ENCODE results near the gene EIPR1.
"Not testable (repeated sequence)": the region's sequence is repeated elsewhere in the genome, so short reads cannot be mapped to it uniquely, and the experiment has no call there.

EIPR1 gene

GRCh38 chr2:3203497-3204019, 174.1 kb downstream of the EIPR1 start:
- in situ Hi-C loops (cut with MboI; ENCODE audit: low sequenced_read_pairs, unreplicated experiment): no loop called here
- TF ChIP-seq CTCF (IDR thresholded peaks at IDR 0.05; ENCODE audit: borderline replicate concordance, control extremely low read depth, extremely low read depth, insufficient read depth, missing control alignments): no peak

GRCh38 chr2:3202926-3203325, 174.7 kb downstream of the EIPR1 start:
- in situ Hi-C loops (cut with MboI; ENCODE audit: low sequenced_read_pairs, unreplicated experiment): no loop called here
- no peak for TF ChIP-seq CTCF (IDR thresholded peaks at IDR 0.05; ENCODE audit: borderline replicate concordance, control extremely low read depth, extremely low read depth, insufficient read depth, missing control alignments)
- no peak for DNase-seq (ENCODE audit: low spot score)

More at GRCh38 chr2:3203497-3204019, 174.1 kb downstream of the EIPR1 start:
- DNase-seq (ENCODE audit: low spot score): no peak

- DNase-seq (ENCODE audit: low spot score): no peak
- in situ Hi-C loops (cut with MboI; ENCODE audit: low sequenced_read_pairs, unreplicated experiment): no loop called here
- no peak for TF ChIP-seq CTCF (IDR thresholded peaks at IDR 0.05; ENCODE audit: borderline replicate concordance, control extremely low read depth, extremely low read depth, insufficient read depth, missing control alignments)
Measured at GRCh38 chr2:3201281-3201680, 176.3 kb downstream of the EIPR1 start.

- no peak for DNase-seq (ENCODE audit: low spot score)
- no peak for TF ChIP-seq CTCF (IDR thresholded peaks at IDR 0.05; ENCODE audit: borderline replicate concordance, control extremely low read depth, extremely low read depth, insufficient read depth, missing control alignments)
- in situ Hi-C loops (cut with MboI; ENCODE audit: low sequenced_read_pairs, unreplicated experiment): no loop called here
Measured at GRCh38 chr2:3200420-3200939, 177.1 kb downstream of the EIPR1 start.

- in situ Hi-C loops (cut with MboI; ENCODE audit: low sequenced_read_pairs, unreplicated experiment): no loop called here
- DNase-seq (ENCODE audit: low spot score): no peak
- TF ChIP-seq CTCF (IDR thresholded peaks at IDR 0.05; ENCODE audit: borderline replicate concordance, control extremely low read depth, extremely low read depth, insufficient read depth, missing control alignments): no peak
Measured at GRCh38 chr2:3199627-3200345, 177.8 kb downstream of the EIPR1 start.

- in situ Hi-C loops (cut with MboI; ENCODE audit: low sequenced_read_pairs, unreplicated experiment); DNase-seq (ENCODE audit: low spot score): not testable (repeated sequence)
Measured at GRCh38 chr2:3198671-3199192, 178.9 kb downstream of the EIPR1 start.

- TF ChIP-seq CTCF (IDR thresholded peaks at IDR 0.05; ENCODE audit: borderline replicate concordance, control extremely low read depth, extremely low read depth, insufficient read depth, missing control alignments): no peak
- no peak for DNase-seq (ENCODE audit: low spot score)
- in situ Hi-C loops (cut with MboI; ENCODE audit: low sequenced_read_pairs, unreplicated experiment): no loop called here
Measured at GRCh38 chr2:3198119-3198518, 179.5 kb downstream of the EIPR1 start.

All from GM13976 (cell line).